Memory B cell (primary cell): ENCODE data around the gene CRHR2.
A peak's percentile ranks its signal among the peaks of the same experiment; 100 is the strongest.
"Not testable (repeated sequence)": the region's sequence is repeated elsewhere in the genome, so short reads cannot be mapped to it uniquely, and the experiment has no call there.

ENCODE experiments used
- ATAC-seq: fragments of 150-1000 bp; cut with Tn5 transposase; 2 replicates; pipeline ENCODE4 v1.10.0; 2021; ENCODE audit warnings: low read depth, mild to moderate bottlenecking, moderate library complexity
- DNase-seq, 2 donors: peaks; one replicate each; pipeline ENCODE4 v3.0.0; 2022; ENCODE audit warnings: low spot score in 2 of 2
- H3K27ac Mint-ChIP-seq: one replicate; pipeline ENCODE4 v1.8.0; 2022; ENCODE audit warnings: mild to moderate bottlenecking, moderate library complexity, mixed read lengths
- H3K27me3 Mint-ChIP-seq: one replicate; pipeline ENCODE4 v1.8.0; 2022; ENCODE audit warnings: mixed read lengths
- H3K36me3 Mint-ChIP-seq: one replicate; pipeline ENCODE4 v1.8.0; 2022; ENCODE audit warnings: mild to moderate bottlenecking, mixed read lengths
- H3K4me1 Mint-ChIP-seq: one replicate; pipeline ENCODE4 v1.8.0; 2022; ENCODE audit warnings: mixed read lengths
- H3K4me3 Mint-ChIP-seq: one replicate; pipeline ENCODE4 v1.8.0; 2022; ENCODE audit warnings: mild to moderate bottlenecking, moderate library complexity, mixed read lengths
- H3K9me3 Mint-ChIP-seq: one replicate; pipeline ENCODE4 v1.8.0; 2022; ENCODE audit warnings: mixed read lengths

Gene CRHR2

DNA sequence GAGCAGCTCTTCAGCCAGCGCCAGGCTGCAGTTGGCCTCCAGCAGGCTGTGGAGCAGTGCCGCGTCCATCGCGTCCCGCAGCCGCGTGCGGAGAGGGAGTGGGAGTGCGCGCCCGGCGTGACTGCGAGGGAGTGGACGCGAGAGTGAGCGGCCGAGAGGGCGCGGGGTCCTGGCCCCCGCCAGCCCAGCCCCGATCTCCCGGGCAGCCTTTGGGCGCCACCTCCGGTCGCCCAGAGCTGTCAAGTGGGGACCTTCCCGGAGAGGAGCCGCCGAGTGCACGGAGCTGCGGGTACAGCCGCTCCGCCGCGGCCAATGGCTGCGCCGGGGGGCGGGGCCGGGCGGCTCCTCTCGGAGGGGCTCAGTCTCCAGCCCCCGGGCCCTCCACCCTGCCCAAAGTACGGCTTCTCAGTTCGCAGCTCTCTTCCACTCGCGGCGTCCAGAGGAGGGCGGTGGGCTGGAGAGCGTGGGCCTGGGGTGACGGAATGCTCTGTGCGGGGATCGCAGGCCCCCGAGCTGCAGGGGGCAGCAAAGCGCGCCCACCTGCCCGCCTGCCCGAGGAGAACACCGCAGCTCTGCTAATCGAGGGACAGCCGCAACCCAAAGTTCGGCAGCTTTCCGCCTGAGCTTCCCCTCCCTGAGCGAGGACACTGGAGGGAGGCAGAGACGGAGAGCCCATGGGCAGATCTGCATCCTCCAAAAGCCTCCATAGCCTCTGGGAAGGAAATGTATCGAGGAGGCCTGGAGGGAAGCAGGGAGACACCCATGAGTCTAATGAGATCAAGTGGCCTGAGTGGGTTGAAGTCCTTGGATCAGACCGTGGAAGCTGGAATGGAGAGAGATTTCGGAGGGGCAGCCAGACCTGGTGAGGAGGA lies at the start of gene CRHR2:
TSS of gene CRHR2 (minus strand) at position 245 of the 872 bp plus-strand sequence. CDS start at position 69, 176 bp downstream.
- Mint-ChIP-seq H3K27me3 (peaks cover 32% of the 10 kb centered on the region), H3K4me3 (peak within 1 kb of the TSS; percentile 74), H3K27ac (no peak within 1 kb of the TSS), H3K4me1 (peaks cover 9% of the 10 kb centered on the region), H3K36me3 (no peaks in the 10 kb centered on the region), H3K9me3 (no peaks in the 10 kb centered on the region)
- peak in 1 of 2 donors; percentile 15 for DNase-seq
- ATAC-seq, result peak; percentile 78

DNA sequence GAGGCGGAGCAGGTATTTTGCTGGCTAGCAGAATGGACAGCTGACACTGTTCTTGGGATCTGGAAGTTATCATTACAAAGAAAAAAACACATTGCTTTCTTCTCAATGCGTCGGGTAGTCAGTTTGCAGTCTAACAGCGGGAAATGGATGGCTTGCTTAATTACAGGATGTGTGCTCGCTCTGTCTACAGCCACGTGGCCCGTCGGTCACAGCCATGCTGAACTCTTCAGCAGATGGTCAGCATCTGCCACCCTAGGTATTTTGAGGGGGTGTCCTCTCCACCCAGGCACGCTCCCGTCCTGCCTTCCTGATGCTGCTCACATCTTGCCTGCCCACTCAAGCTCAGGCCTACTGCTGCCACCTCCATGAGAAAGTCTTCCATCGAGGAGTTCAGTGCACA lies 49.3 kb upstream of the CRHR2 start:
- peaks cover 20% of the 10 kb centered on the region for H3K4me1 Mint-ChIP-seq

DNA sequence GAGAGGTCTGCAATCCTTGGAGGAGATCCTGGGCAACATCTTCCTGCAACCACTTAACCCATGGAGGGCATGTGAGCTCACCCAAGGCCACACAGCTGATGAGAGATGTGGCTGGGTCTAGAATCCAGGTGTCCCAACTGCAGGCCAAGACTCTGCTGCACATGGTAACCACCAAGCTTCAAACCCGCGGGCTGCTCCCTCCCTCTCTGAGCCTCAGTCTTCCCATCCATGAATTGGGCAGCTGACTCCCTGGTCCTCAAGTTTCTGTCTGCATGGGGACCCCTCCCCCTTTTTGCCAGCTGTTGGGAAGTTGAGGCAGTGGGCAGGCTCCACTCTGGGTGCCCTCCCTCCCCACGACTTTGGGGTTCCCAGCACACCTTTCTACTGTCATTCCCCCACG lies 48.7 kb upstream of the CRHR2 start:
- no peak overlapping the region for H3K27ac Mint-ChIP-seq
- peaks cover 23% of the 10 kb centered on the region for H3K4me1 Mint-ChIP-seq
- peaks cover 11% of the 10 kb centered on the region for H3K27me3 Mint-ChIP-seq
- no peaks in the 10 kb centered on the region for H3K36me3 Mint-ChIP-seq
- DNase-seq (no peak), ATAC-seq (no peak)
- no peak overlapping the region for H3K4me3 Mint-ChIP-seq
- no peaks in the 10 kb centered on the region for H3K9me3 Mint-ChIP-seq

More for the DNA sequence above, 49.3 kb upstream of the CRHR2 start:
- no peaks in the 10 kb centered on the region for H3K9me3 Mint-ChIP-seq
- ATAC-seq (no peak), DNase-seq (no peak)
- H3K27me3 Mint-ChIP-seq, result peaks cover 11% of the 10 kb centered on the region
- no peaks in the 10 kb centered on the region for H3K36me3 Mint-ChIP-seq
- H3K4me3 Mint-ChIP-seq, result no peak overlapping the region
- no peak overlapping the region for H3K27ac Mint-ChIP-seq

DNA sequence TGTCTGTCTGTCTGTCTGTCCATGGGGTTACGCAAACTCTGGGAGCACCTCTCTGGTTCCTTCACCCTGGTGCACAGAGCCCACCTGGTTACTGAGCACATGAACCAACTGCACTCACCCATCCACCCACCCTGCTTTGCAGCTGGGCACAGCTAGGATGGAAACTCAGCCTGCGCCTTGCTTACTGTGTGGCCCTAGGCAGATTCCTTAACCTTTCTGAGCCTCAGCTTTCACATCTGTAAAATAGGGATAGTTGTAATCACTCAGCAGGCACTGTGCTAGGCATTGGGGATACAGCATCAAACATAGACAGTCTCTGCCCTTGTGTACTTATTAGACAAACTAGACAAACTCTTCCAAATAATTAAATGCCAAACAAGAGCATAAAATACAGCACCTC lies 47.8 kb upstream of the CRHR2 start:
- Mint-ChIP-seq H3K27ac (no peak overlapping the region), H3K4me3 (no peak overlapping the region), H3K36me3 (no peaks in the 10 kb centered on the region), H3K9me3 (no peaks in the 10 kb centered on the region), H3K27me3 (peaks cover 8% of the 10 kb centered on the region), H3K4me1 (peaks cover 26% of the 10 kb centered on the region)
- DNase-seq, result no peak
- ATAC-seq, result no peak

DNA sequence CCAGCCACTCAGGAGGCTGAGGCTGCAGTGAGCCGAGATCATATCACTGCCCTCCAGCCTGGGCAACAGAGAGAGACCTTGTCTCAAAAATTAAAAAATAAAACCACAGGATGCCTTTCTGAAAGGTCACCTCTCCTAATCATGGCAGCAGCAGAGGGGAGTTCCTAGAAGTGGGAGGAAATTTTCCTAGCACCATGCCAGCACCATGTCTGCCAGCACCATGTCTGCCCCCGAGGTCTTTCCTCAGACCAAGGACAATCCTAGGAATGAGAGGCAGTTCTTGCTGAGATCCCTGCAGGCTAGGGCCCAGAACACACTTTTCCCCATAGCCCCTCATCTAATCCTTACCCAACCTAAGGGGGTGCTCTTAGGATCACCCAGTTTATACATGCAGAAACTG lies 47.4 kb upstream of the CRHR2 start:
- Mint-ChIP-seq H3K9me3 (no peaks in the 10 kb centered on the region), H3K4me1 (peaks cover 26% of the 10 kb centered on the region), H3K4me3 (no peak overlapping the region), H3K27ac (no peak overlapping the region), H3K27me3 (peaks cover 5% of the 10 kb centered on the region), H3K36me3 (no peaks in the 10 kb centered on the region)
- DNase-seq (no peak), ATAC-seq (no peak)

DNA sequence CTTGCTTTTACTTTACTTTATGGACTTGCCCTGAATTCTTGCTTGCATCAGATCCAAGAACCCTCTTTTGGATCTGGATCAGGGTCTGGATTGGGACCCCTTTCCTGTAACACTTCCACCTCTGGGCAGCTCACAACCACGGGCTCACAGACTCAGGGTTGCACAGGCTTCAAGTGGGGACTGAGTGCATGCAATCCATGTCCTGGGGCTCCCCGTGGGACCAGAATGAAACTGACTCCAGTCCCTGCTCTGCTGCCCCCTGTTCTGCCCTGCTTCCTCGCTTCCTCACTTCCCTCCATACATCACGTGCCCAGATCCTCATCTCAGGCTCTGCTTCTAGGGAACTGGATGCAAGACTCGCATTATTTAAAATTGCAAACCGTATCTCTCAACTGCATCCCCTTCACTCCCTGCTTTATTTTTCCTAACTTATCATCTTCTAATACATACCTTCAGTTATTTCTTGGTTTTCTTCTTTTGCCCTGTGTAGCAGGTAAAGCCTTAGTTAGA lies 46.4 kb upstream of the CRHR2 start:
- no peaks in the 10 kb centered on the region for H3K36me3 Mint-ChIP-seq
- ATAC-seq (no peak), DNase-seq (no peak)
- H3K4me3 Mint-ChIP-seq, result no peak overlapping the region
- H3K27ac Mint-ChIP-seq, result no peak overlapping the region
- H3K27me3 Mint-ChIP-seq, result no peaks in the 10 kb centered on the region
- H3K9me3 Mint-ChIP-seq, result no peaks in the 10 kb centered on the region
- H3K4me1 Mint-ChIP-seq, result peaks cover 26% of the 10 kb centered on the region

DNA sequence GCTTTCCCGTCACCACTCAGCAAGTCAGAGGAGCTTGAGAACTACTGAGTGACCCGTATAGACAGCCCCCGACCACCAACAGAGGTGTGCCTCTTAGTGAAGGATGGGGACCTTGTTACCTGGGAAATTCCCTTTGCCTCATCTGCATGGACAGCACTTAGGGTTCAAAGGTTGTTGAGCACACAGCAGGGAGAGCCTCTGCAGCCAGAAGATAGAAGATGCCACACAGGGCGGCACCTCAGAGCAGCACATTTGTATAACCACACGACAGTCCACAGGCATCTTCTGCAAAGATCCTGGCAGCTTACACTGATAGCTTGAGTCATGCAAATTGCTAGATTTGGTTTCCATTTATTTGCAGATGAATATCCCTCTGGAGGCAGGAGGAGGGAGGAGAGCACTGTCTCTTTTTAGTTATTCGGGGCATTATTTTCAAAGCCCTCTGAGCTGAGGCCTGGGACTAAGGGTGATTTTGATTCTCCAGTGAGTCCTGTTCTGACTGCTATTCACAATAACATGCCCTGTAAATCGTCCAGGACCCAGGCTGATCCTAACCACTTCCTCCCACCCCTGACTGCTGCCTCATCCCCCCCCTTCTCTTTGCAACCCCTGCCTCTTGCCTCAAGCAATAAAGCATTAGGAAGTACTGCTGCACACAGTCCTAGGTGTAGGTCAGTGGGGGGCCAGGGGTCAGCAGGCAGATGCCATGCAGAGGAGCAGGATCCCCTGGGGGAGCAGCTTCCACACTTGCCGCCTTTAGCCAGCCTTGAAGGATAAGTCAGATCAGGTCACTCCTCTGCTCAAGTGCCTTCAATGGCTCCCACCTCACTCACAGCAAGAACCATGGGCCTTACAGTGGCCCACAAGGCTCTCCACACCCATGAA lies 45.0 kb upstream of the CRHR2 start:
- peaks cover 26% of the 10 kb centered on the region for H3K4me1 Mint-ChIP-seq
- peak overlapping the region; percentile 81 for H3K27ac Mint-ChIP-seq

DNA sequence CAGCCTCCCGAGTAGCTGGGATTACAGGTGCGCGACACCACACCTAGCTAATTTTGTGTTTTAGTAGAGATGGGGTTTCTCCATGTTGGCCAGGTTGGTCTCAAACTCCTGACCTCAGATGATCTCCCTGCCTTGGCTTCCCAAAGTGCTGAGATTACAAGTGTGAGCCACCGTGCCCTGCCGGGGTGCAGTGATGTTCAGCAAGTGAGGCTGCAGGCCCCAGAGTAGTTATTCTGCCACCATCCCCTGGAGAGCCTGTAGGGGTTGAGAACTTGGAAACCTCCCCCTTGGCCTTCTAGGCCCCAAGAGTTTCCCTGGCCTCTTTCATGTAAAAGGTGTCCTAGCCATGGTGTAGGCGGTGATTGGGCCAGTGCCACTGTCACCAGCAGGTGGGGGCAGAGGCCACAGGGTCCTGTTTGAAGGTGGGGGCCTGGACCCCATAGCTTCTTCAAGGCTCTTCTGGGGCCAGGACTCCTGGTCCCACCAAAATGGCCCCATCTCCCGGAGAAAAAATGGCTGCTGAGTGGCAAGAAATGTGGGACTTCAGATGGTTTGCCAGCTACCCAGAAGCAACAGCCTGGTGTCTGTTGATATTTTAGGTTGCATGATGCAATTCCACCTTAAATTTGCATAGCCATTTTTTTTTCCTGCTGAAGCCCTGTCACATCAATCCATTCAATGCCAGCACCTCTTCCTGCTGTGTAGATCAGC lies 44.2 kb upstream of the CRHR2 start:
- peak overlapping the region; percentile 81 for H3K27ac Mint-ChIP-seq
- DNase-seq (no peak), ATAC-seq (peak; percentile 23)
- no peaks in the 10 kb centered on the region for H3K27me3 Mint-ChIP-seq
- no peaks in the 10 kb centered on the region for H3K9me3 Mint-ChIP-seq
- no peaks in the 10 kb centered on the region for H3K36me3 Mint-ChIP-seq
- H3K4me1 Mint-ChIP-seq, result peaks cover 26% of the 10 kb centered on the region
- H3K4me3 Mint-ChIP-seq, result peak overlapping the region; percentile 79

More for the DNA sequence above, 45.0 kb upstream of the CRHR2 start:
- DNase-seq (peak in 1 of 2 donors; percentile 12), ATAC-seq (peak; percentile 87)
- H3K27me3 Mint-ChIP-seq, result no peaks in the 10 kb centered on the region
- peak overlapping the region; percentile 79 for H3K4me3 Mint-ChIP-seq
- H3K36me3 Mint-ChIP-seq, result no peaks in the 10 kb centered on the region
- H3K9me3 Mint-ChIP-seq, result no peaks in the 10 kb centered on the region

DNA sequence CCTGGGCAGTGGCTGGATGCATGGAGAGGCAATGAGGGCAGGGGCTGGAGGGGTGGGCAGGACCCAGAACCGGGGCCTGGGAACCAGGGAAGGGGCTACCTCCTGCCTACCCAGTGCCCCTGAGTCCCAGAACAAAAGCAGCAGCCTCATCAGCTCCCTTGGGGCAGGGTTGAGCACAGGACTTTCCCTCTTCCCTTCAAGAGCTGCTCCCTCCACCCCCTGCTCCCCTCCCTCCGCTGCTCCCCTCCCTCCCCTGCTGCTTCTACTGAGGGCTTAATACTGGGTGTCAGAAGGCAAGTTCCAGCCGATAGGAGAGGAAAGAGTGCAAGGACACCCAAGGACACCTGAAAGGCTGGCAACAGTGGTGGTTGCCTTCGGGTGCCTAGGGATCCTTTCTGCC lies 41.5 kb upstream of the CRHR2 start:
- DNase-seq (no peak), ATAC-seq (no peak)
- H3K4me1 Mint-ChIP-seq, result peaks cover 22% of the 10 kb centered on the region
- no peak overlapping the region for H3K27ac Mint-ChIP-seq
- peaks cover 2% of the 10 kb centered on the region for H3K9me3 Mint-ChIP-seq
- peaks cover 1% of the 10 kb centered on the region for H3K27me3 Mint-ChIP-seq
- peaks cover 5% of the 10 kb centered on the region for H3K36me3 Mint-ChIP-seq
- no peak overlapping the region for H3K4me3 Mint-ChIP-seq

DNA sequence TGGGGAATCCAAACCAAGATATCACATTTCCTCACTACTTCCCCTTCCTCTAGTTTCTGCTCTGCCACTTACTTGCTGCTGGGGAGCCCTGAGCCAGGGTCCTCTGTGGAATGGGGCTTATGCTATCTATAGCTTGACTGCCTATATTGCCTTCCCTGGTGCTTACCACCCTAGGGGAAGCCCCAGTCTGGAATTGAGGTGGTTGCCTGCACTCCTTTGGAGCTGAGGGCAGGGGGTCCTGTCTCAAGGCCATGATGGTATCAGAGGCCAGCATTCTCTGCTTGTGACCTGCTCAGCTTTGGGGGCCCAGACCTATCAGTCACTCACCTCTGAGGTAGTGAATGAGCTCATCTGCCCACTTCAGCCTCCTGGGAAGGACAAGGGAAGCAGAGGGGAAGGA lies 40.4 kb upstream of the CRHR2 start:
- Mint-ChIP-seq H3K4me1 (peaks cover 17% of the 10 kb centered on the region), H3K4me3 (no peak overlapping the region), H3K9me3 (peaks cover 7% of the 10 kb centered on the region), H3K36me3 (peaks cover 6% of the 10 kb centered on the region), H3K27ac (no peak overlapping the region), H3K27me3 (peaks cover 1% of the 10 kb centered on the region)
- ATAC-seq (no peak), DNase-seq (no peak)

DNA sequence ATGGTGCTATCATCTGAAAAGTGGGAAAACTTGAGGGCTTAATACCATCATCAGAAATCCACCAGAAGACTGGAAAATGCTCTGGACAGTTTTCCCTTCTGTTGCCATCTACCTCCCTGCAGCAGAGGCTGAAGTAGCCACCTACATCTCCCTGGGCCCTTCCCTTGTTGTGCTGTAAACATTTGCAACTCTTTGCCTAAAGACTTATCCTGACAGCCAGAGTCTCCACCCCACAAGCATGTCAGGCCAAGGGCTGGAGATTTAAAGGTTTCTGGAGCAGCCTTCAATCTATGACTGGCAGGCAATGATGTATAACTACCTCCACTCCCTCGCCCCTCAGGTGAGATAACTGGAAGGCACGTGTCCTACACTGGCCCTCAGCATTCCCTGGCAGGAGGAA lies 39.9 kb upstream of the CRHR2 start:
- ATAC-seq (no peak), DNase-seq (no peak)
- peaks cover 9% of the 10 kb centered on the region for H3K9me3 Mint-ChIP-seq
- H3K27me3 Mint-ChIP-seq, result peaks cover 1% of the 10 kb centered on the region
- peaks cover 12% of the 10 kb centered on the region for H3K4me1 Mint-ChIP-seq
- H3K36me3 Mint-ChIP-seq, result peaks cover 8% of the 10 kb centered on the region
- H3K4me3 Mint-ChIP-seq, result no peak overlapping the region
- no peak overlapping the region for H3K27ac Mint-ChIP-seq

DNA sequence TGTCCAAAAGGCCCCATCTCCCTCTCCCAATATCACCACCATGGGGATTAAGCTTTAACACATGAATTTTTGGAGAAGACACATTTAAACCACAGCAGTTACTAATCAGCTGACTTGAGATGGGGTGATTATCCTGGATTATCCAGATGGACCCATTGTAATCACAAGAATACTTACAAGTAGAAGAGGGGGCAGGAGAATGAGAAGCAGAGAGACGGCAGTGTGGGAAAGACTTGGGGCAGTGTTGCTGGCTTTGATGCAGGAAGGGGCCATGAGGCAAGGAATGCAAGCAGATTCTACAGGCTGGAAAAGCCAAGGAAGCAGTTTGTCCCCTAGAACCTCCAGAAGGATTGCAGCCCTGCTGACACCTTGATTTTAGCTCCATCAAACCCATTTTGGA lies 39.0 kb upstream of the CRHR2 start:
- Mint-ChIP-seq H3K36me3 (peaks cover 10% of the 10 kb centered on the region), H3K27ac (no peak overlapping the region), H3K27me3 (peaks cover 3% of the 10 kb centered on the region), H3K9me3 (peaks cover 11% of the 10 kb centered on the region), H3K4me3 (no peak overlapping the region), H3K4me1 (peaks cover 3% of the 10 kb centered on the region)
- DNase-seq (no peak), ATAC-seq (no peak)

DNA sequence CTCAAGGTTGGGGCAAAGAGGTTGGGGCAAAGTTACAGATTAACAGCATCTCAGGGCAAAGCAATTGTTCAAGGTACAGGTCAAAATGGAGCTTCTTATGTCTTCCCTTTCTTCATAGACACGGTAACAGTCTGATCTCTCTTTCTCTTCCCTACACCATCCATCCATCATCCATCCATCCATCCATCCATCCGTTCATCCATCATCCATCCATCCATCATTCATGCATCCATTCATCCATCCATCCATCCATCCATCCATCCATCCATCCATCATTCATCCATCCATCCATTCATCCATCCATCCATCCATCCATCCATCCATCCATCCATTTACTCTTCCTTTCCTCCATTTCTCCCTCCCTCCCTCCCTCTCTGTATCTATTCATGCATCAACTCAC lies 37.2 kb upstream of the CRHR2 start:
- H3K27me3 Mint-ChIP-seq, DNase-seq, H3K4me1 Mint-ChIP-seq, ATAC-seq, H3K36me3 Mint-ChIP-seq, H3K4me3 Mint-ChIP-seq, H3K27ac Mint-ChIP-seq: not testable (repeated sequence)
- peaks cover 11% of the 10 kb centered on the region for H3K9me3 Mint-ChIP-seq
